ENCODE results near the gene PC. TPM values are rescaled to one million over a fixed set of nuclear protein-coding genes. Genes with fewer than 3 reads are reported as not detected.

PC gene
- polyA plus RNA-seq, 1 donor (not counting 4 experiments of a cell fraction or from before 2014, with no cell fraction given), result 13.3 TPM

DNA sequence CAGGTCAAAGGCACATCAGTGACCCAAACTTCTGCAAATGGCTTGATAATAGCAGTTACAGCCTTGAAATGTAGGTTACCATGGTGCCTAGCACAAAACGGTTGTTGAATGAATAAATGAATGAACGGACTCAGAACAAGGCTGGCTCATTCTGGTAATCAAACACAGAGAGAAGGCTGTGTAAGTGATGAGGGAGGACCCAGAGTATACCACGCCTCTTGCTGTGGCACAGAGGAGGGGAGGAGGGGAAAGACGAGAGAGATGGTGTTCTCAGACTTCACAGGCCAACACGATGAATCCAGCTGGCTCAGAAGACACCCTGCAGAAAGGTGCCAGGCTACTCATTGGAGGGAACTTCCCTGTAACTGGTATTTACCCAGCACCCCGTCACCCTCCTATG, 38.3 kb downstream of the PC start:
- Histone ChIP-seq H2AFZ (ENCODE audit: control insufficient read depth, low read length) (no peak overlapping the region), H4K20me1 (ENCODE audit: control insufficient read depth, extremely low read depth, insufficient read depth, low read length) (no peaks in the 10 kb centered on the region), H3K4me2 (ENCODE audit: control insufficient read depth, extremely low read depth, insufficient read depth, low read depth, low read length) (no peak overlapping the region), H3K9me1 (ENCODE audit: control insufficient read depth, extremely low read depth, insufficient read depth, low read length) (no peaks in the 10 kb centered on the region), H3K36me3 (ENCODE audit: control insufficient read depth in 2 of 2, extremely low read depth in 1 of 2, insufficient read depth in 2 of 2, low read length in 2 of 2) (no peaks in the 10 kb centered on the region), H3K4me1 (ENCODE audit: control insufficient read depth, extremely low read depth, insufficient read depth, low read length) (no peaks in the 10 kb centered on the region), H3K27me3 (ENCODE audit: control insufficient read depth, extremely low read depth, insufficient read depth, low read length) (no peaks in the 10 kb centered on the region), H3K79me2 (ENCODE audit: control insufficient read depth, insufficient read depth, low read length) (no peaks in the 10 kb centered on the region), H3K27ac (ENCODE audit: control insufficient read depth, insufficient read depth, low read length) (no peak overlapping the region), H3K9me3 (ENCODE audit: control insufficient read depth, low read depth, low read length) (no peaks in the 10 kb centered on the region), H3K9ac (ENCODE audit: control insufficient read depth, extremely low read depth, insufficient read depth, low read length) (no peak overlapping the region), H3K4me3 (ENCODE audit: control insufficient read depth in 2 of 3, extremely low read depth in 1 of 3, insufficient read depth in 2 of 3, low read depth in 1 of 3, low read length in 3 of 3) (no peak overlapping the region)
- dilution Hi-C loops (cut with MboI; ENCODE audit: extremely low pct_ligation_motif_present, low sequenced_read_pairs), result no loop called here
- TF ChIP-seq EZH2 (IDR thresholded peaks at IDR 0.05; ENCODE audit: low read length) (no peak), CTCF (optimal IDR thresholded peaks at IDR 0.05 in 1 of 3, IDR thresholded peaks at IDR 0.05 in 1 of 3, conservative IDR thresholded peaks at IDR 0.05 in 1 of 3; ENCODE audit: extremely low read depth in 1 of 3, insufficient read depth in 2 of 3, low read length in 3 of 3) (no peak)
- no peak for DNase-seq (ENCODE audit: low read depth, low spot score)
- FAIRE-seq, result no peak

- FAIRE-seq, result no peak
Observed at GRCh38 chr11:66918741-66919140, 39.4 kb downstream of the PC start.

More at GRCh38 chr11:66918741-66919140, 39.4 kb downstream of the PC start:
- no peaks in the 10 kb centered on the region for H3K9me1 ChIP-seq (ENCODE audit: control insufficient read depth, extremely low read depth, insufficient read depth, low read length)
- H3K27me3 ChIP-seq (ENCODE audit: control insufficient read depth, extremely low read depth, insufficient read depth, low read length), result no peaks in the 10 kb centered on the region
- no peak for DNase-seq (ENCODE audit: low read depth, low spot score)
- TF ChIP-seq EZH2 (IDR thresholded peaks at IDR 0.05; ENCODE audit: low read length) (no peak), CTCF (optimal IDR thresholded peaks at IDR 0.05 in 1 of 3, IDR thresholded peaks at IDR 0.05 in 1 of 3, conservative IDR thresholded peaks at IDR 0.05 in 1 of 3; ENCODE audit: extremely low read depth in 1 of 3, insufficient read depth in 2 of 3, low read length in 3 of 3) (no peak)
- no peaks in the 10 kb centered on the region for H3K79me2 ChIP-seq (ENCODE audit: control insufficient read depth, insufficient read depth, low read length)
- H3K27ac ChIP-seq (ENCODE audit: control insufficient read depth, insufficient read depth, low read length), result no peak overlapping the region
- H2AFZ ChIP-seq (ENCODE audit: control insufficient read depth, low read length), result no peak overlapping the region
- no peak overlapping the region for H3K9ac ChIP-seq (ENCODE audit: control insufficient read depth, extremely low read depth, insufficient read depth, low read length)
- H4K20me1 ChIP-seq (ENCODE audit: control insufficient read depth, extremely low read depth, insufficient read depth, low read length), result no peaks in the 10 kb centered on the region
- H3K4me2 ChIP-seq (ENCODE audit: control insufficient read depth, extremely low read depth, insufficient read depth, low read depth, low read length), result no peak overlapping the region
- no peaks in the 10 kb centered on the region for H3K9me3 ChIP-seq (ENCODE audit: control insufficient read depth, low read depth, low read length)
- no peak overlapping the region for H3K4me3 ChIP-seq (ENCODE audit: control insufficient read depth in 2 of 3, extremely low read depth in 1 of 3, insufficient read depth in 2 of 3, low read depth in 1 of 3, low read length in 3 of 3)
- H3K4me1 ChIP-seq (ENCODE audit: control insufficient read depth, extremely low read depth, insufficient read depth, low read length), result no peaks in the 10 kb centered on the region
- dilution Hi-C loops (cut with MboI; ENCODE audit: extremely low pct_ligation_motif_present, low sequenced_read_pairs), result no loop called here
- H3K36me3 ChIP-seq (ENCODE audit: control insufficient read depth in 2 of 2, extremely low read depth in 1 of 2, insufficient read depth in 2 of 2, low read length in 2 of 2), result no peaks in the 10 kb centered on the region
